Left ventricle myocardium inferior (tissue), 1 donor: ENCODE data around the gene ZNF569. TPM values are rescaled to one million over a fixed set of nuclear protein-coding genes. Genes with fewer than 3 reads are reported as not detected.

ENCODE experiments used
- DNase-seq: peaks from one replicate; pipeline ENCODE4 v3.0.0-alpha.2; 2020
- H3K27ac ChIP-seq: fragments of 200-600 bp; replicated peaks from 2 replicates; pipeline ENCODE4 v1.8.0; 2021
- H3K27me3 ChIP-seq: fragments of 200-600 bp; 2 replicates; pipeline ENCODE4 v1.8.0; 2021; ENCODE audit warnings: low read depth
- H3K36me3 ChIP-seq: fragments of 200-600 bp; 2 replicates; pipeline ENCODE4 v1.8.0; 2021
- H3K4me1 ChIP-seq: fragments of 200-600 bp; 2 replicates; pipeline ENCODE4 v1.8.0; 2021
- H3K4me3 ChIP-seq: fragments of 200-600 bp; 2 replicates; pipeline ENCODE4 v1.8.0; 2021; ENCODE audit warnings: mild to moderate bottlenecking, moderate library complexity
- H3K9me3 ChIP-seq: fragments of 200-600 bp; replicated peaks from 2 replicates; pipeline ENCODE4 v1.8.0; 2021
- intact Hi-C: fragments of 100-400 bp; cut with micrococcal nuclease; formaldehyde crosslinking; loops from one replicate; pipeline ENCODE4 v1.11.0; 2022
- total RNA-seq: library from RNA; stranded (reverse); fragmentation: NEBNext Ultra II Directional; extraction: Animal tissue kit (Norgen Biotek cat#: 25700); gene quantifications from one replicate; pipeline ENCODE4 v1.2.1, GENCODE V29; 2021
- TF ChIP-seq, protein P1 (sequence below): fragments of 200-600 bp; IDR thresholded peaks from 2 replicates; pipeline ENCODE4 v1.8.0; 2021; ENCODE audit warnings: antibody characterized with exemption, mild to moderate bottlenecking, borderline replicate concordance
- donor health status: DM: no; HTN: yes; CAD: no; lungs with severe emphysema.

The ZNF569 gene
- total RNA-seq, 1 donor from 2014 or later, result 6.5 TPM

DNA sequence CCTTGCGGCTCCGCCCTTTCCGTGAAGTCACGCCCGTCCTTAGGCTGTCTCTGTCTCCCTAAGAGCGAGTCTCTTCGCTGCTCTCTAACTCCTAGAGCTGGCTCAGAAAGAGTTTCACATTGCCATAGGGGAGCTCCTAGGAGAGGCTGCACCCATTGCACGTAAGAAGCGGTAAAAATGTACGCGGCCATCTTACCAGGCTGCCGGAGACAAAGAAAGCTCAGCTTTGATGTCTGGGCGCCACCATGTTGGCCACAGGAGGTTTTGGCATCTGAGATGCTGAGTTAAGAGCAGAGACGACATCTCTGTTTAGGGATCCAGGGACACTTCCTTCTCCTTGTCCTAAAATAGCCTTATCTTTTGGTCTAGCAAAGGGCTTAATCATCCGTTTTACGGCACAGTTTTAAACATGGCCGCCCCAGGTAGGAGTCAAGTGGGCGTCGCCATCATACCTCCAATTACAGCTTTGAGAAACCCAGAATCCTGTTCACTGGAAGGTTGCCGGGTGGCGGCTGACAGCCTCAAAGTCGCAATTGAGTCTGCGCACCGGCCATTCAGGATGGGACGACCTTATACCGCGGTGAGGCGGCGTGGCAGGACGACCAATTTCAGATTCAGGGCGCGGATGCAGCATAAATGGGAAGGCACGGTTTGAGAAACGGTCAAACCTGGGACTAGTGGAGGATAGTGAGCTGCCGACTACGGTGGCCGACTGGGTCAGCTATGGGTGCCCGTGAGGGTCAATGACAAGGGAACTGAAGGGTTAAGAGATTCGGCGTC, 39.3 kb upstream of the ZNF569 start, which contains the start of gene ZNF793:
TSS of gene ZNF793 (plus strand) at position 553 of the 780 bp plus-strand sequence. CDS start 16,501 bp downstream, outside the sequence.
- peaks cover 28% of the 10 kb centered on the region for H3K4me1 ChIP-seq
- intact Hi-C loops, result no loop called here
- peak within 1 kb of the TSS; percentile 69 for H3K4me3 ChIP-seq
- DNase-seq, result peak; percentile 85
- H3K9me3 ChIP-seq, result peaks cover under 1% of the 10 kb centered on the region
- peaks cover 32% of the 10 kb centered on the region for H3K36me3 ChIP-seq
- TF ChIP-seq, protein P1, sequence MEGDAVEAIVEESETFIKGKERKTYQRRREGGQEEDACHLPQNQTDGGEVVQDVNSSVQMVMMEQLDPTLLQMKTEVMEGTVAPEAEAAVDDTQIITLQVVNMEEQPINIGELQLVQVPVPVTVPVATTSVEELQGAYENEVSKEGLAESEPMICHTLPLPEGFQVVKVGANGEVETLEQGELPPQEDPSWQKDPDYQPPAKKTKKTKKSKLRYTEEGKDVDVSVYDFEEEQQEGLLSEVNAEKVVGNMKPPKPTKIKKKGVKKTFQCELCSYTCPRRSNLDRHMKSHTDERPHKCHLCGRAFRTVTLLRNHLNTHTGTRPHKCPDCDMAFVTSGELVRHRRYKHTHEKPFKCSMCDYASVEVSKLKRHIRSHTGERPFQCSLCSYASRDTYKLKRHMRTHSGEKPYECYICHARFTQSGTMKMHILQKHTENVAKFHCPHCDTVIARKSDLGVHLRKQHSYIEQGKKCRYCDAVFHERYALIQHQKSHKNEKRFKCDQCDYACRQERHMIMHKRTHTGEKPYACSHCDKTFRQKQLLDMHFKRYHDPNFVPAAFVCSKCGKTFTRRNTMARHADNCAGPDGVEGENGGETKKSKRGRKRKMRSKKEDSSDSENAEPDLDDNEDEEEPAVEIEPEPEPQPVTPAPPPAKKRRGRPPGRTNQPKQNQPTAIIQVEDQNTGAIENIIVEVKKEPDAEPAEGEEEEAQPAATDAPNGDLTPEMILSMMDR, result no peak
- H3K27ac ChIP-seq, result peak within 1 kb of the TSS; percentile 92
- H3K27me3 ChIP-seq, result no peaks in the 10 kb centered on the region

DNA sequence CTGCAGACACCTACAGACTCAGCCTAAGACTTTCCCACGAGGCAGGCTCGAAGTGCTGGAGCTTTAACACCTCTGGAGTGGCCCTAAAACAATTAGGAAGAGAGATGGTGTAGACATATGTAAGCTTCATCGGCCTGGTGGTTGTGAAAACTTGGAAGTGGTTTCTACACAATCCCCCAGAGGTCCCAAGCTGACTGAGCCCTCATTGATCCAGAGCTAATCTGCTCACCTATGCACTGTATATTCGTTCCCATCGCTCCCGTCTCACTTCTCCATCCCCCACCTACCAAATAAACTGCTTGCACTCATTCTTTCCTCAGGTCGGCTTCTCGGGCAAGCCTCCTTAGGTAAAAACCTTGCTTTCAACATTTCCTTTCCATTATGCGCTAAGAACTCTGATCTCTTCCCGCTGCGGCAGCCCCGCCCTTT, 38.7 kb upstream of the ZNF569 start:
- DNase-seq, result no peak
- Histone ChIP-seq H3K27me3 (no peaks in the 10 kb centered on the region), H3K4me1 (peaks cover 28% of the 10 kb centered on the region), H3K4me3 (peak overlapping the region; percentile 69), H3K9me3 (no peaks in the 10 kb centered on the region), H3K27ac (peak overlapping the region; percentile 92), H3K36me3 (peaks cover 26% of the 10 kb centered on the region)
- TF ChIP-seq, protein P1, result no peak
- intact Hi-C loops, result no loop called here

DNA sequence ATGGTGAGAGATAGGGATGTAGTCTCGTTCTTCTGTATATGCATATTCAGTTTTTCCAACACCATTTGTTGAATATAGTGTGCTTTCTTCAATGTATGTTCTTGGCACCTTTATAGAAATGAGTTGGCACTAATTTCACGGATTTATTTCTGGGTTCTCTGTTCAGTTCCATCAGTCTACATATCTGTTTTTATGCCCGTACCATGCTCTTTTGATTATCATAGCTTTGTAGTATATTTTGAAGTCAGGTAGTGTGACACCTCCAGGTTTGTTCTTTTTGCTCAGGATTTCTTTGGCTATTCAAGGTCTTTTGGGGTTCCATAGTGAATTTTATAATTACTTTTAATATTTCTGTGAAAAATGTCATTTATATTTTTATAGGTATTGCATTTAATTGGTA, 25.0 kb upstream of the ZNF569 start:
- Histone ChIP-seq H3K27me3 (no peaks in the 10 kb centered on the region), H3K36me3 (peaks cover 19% of the 10 kb centered on the region), H3K9me3 (peaks cover 100% of the 10 kb centered on the region), H3K4me3 (no peak overlapping the region), H3K4me1 (no peaks in the 10 kb centered on the region), H3K27ac (no peak overlapping the region)
- DNase-seq, result no peak
- intact Hi-C loops, result no loop called here
- TF ChIP-seq, protein P1, result no peak

DNA sequence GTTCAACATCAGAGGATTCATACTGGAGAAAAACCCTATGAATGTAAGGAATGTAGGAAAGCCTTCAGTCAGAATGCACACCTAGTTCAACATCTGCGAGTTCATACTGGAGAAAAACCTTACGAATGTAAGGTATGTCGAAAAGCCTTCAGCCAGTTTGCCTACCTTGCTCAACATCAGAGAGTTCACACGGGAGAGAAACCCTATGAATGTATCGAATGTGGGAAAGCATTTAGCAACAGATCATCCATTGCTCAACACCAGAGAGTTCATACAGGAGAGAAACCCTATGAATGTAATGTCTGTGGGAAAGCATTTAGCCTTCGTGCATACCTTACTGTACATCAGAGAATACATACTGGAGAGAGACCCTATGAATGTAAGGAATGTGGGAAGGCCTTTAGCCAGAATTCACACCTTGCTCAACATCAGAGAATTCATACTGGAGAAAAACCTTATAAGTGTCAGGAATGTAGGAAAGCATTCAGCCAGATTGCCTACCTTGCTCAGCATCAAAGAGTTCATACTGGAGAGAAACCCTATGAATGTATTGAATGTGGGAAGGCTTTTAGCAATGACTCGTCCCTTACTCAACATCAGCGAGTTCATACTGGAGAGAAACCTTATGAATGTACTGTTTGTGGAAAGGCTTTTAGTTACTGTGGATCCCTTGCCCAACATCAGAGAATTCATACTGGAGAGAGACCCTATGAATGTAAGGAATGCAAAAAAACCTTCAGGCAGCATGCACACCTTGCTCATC, 17.3 kb upstream of the ZNF569 start:
- TF ChIP-seq, protein P1, result no peak
- no peaks in the 10 kb centered on the region for H3K27me3 ChIP-seq
- intact Hi-C loops, result no loop called here

DNA sequence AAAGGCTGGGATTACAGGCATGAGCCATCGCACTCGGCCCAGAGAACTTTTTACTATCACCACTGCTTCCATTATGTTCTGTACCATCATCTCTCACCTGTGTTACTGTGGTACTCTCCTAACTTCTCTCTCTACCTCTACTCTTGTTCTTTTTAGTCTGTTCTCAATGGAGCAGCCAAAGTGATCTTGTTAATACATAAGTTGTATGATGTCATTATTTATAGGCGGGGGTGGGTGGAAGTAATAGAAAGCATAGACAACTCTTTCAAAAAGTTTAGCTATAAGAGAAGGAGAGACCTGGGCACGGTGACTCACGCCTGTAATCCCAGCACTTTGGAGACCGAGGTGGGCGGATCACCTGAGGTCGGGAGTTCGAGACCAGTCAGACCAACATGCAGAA, 4.9 kb upstream of the ZNF569 start:
- no peak for DNase-seq
- Histone ChIP-seq H3K36me3 (peaks cover 58% of the 10 kb centered on the region), H3K4me1 (peaks cover 33% of the 10 kb centered on the region), H3K9me3 (peaks cover 42% of the 10 kb centered on the region), H3K27me3 (no peaks in the 10 kb centered on the region), H3K27ac (no peak overlapping the region), H3K4me3 (no peak overlapping the region)
- TF ChIP-seq, protein P1, result no peak
- intact Hi-C loops, result no loop called here

More for the DNA sequence above, 17.3 kb upstream of the ZNF569 start:
- H3K9me3 ChIP-seq, result peaks cover 100% of the 10 kb centered on the region
- peaks cover 91% of the 10 kb centered on the region for H3K36me3 ChIP-seq
- H3K4me3 ChIP-seq, result no peak overlapping the region
- no peak for DNase-seq
- H3K27ac ChIP-seq, result no peak overlapping the region
- no peaks in the 10 kb centered on the region for H3K4me1 ChIP-seq
